ENCODE results near the gene PRKAA1.

GRCh38 chr5:40716590-40716989 is 81.6 kb downstream of the PRKAA1 start:
- TF ChIP-seq RFX5 (IDR thresholded peaks at IDR 0.05; ENCODE audit: low read depth, low read length) (no peak), CTCF (conservative IDR thresholded peaks at IDR 0.05; ENCODE audit: low read depth, low read length) (no peak), POLR2A (IDR thresholded peaks at IDR 0.05; ENCODE audit: low read depth, low read length) (no peak), SMC3 (IDR thresholded peaks at IDR 0.05; ENCODE audit: low read depth, low read length) (no peak), MXI1 (IDR thresholded peaks at IDR 0.05; ENCODE audit: borderline replicate concordance, low read depth, low read length) (no peak), RAD21 (IDR thresholded peaks at IDR 0.05; ENCODE audit: low read length) (no peak), CEBPB (IDR thresholded peaks at IDR 0.05; ENCODE audit: low read depth, low read length) (no peak), BHLHE40 (IDR thresholded peaks at IDR 0.05; ENCODE audit: low read depth, low read length) (no peak)
